Mesenchymal stem cell (in vitro differentiated cells and primary cell): ENCODE results near the gene SNED1.

Source experiments
- DNase-seq: peaks from one replicate; pipeline ENCODE4 v3.0.0-alpha.2; 2013
- H2AFZ ChIP-seq: one replicate; pipeline ENCODE4 v1.6.1; 2013; ENCODE audit warnings: low read depth, mild to moderate bottlenecking, control low read depth, inconsistent platforms, low read length, moderate library complexity
- H2AK5ac ChIP-seq: 2 replicates; pipeline ENCODE4 v1.6.1; 2013; ENCODE audit warnings: low read length, moderate library complexity, mild to moderate bottlenecking, inconsistent platforms; ENCODE audit not compliant: severe bottlenecking
- H2BK120ac ChIP-seq: one replicate; pipeline ENCODE4 v1.6.1; 2013; ENCODE audit warnings: low read depth, mild to moderate bottlenecking, inconsistent platforms, low read length, moderate library complexity
- H2BK12ac ChIP-seq, 2 experiments: one replicate each; pipeline ENCODE4 v1.6.1; 2013; ENCODE audit warnings: inconsistent platforms in 2 of 2, low read length in 2 of 2, mild to moderate bottlenecking in 2 of 2, moderate library complexity in 2 of 2, control low read depth in 1 of 2
- H2BK15ac ChIP-seq: one replicate; pipeline ENCODE4 v1.6.1; 2013; ENCODE audit warnings: mild to moderate bottlenecking, low read depth, inconsistent platforms; ENCODE audit not compliant: poor library complexity, severe bottlenecking
- H2BK5ac ChIP-seq: 2 replicates; pipeline ENCODE4 v1.6.1; 2013; ENCODE audit warnings: low read depth, mild to moderate bottlenecking, low read length, control low read depth, inconsistent platforms; ENCODE audit not compliant: poor library complexity, severe bottlenecking
- H3K14ac ChIP-seq, 2 experiments: one replicate each; pipeline ENCODE4 v1.6.1; 2013; ENCODE audit warnings: inconsistent platforms in 2 of 2, low read length in 2 of 2, control low read depth in 1 of 2, mild to moderate bottlenecking in 1 of 2, moderate library complexity in 1 of 2
- H3K18ac ChIP-seq, 2 experiments: one replicate each; pipeline ENCODE4 v1.6.1; 2013; ENCODE audit warnings: inconsistent platforms in 2 of 2, low read length in 2 of 2, control low read depth in 1 of 2, low read depth in 1 of 2, mild to moderate bottlenecking in 1 of 2
- H3K23ac ChIP-seq, 2 experiments: one replicate each; pipeline ENCODE4 v1.6.1; 2013; ENCODE audit warnings: inconsistent platforms in 2 of 2, low read length in 2 of 2, mild to moderate bottlenecking in 2 of 2, moderate library complexity in 2 of 2, control low read depth in 1 of 2
- H3K27ac ChIP-seq: 2 replicates; pipeline ENCODE4 v1.5.1; 2013; ENCODE audit warnings: mild to moderate bottlenecking, moderate library complexity, low read length, control low read depth, inconsistent platforms; ENCODE audit not compliant: poor library complexity, severe bottlenecking
- H3K27me3 ChIP-seq, 2 experiments: 2 replicates each; pipeline versions ENCODE4 v1.6.1 to v1.7.0; 2013; ENCODE audit warnings: low read length in 2 of 2, mild to moderate bottlenecking in 2 of 2, moderate library complexity in 2 of 2, control low read depth in 1 of 2, inconsistent platforms in 1 of 2; ENCODE audit not compliant: control insufficient read depth in 1 of 2, insufficient read depth in 1 of 2
- H3K36me3 ChIP-seq, 2 experiments: 2 replicates each; pipeline versions ENCODE4 v1.6.1 to v1.7.0; 2013; ENCODE audit warnings: low read length in 2 of 2, control low read depth in 1 of 2, inconsistent platforms in 1 of 2, low read depth in 1 of 2, mild to moderate bottlenecking in 1 of 2; ENCODE audit not compliant: insufficient read depth in 2 of 2, control insufficient read depth in 1 of 2
- H3K4ac ChIP-seq, 2 experiments: one replicate each; pipeline ENCODE4 v1.6.1; 2013; ENCODE audit warnings: inconsistent platforms in 2 of 2, low read length in 2 of 2, mild to moderate bottlenecking in 2 of 2, moderate library complexity in 2 of 2, control low read depth in 1 of 2, low read depth in 1 of 2
- H3K4me1 ChIP-seq: 2 replicates; pipeline ENCODE4 v1.6.1; 2013; ENCODE audit warnings: low read depth, low read length, control low read depth; ENCODE audit not compliant: control insufficient read depth, insufficient read depth
- H3K4me2 ChIP-seq: 2 replicates; pipeline ENCODE4 v1.6.1; 2013; ENCODE audit warnings: low read length, mild to moderate bottlenecking, inconsistent platforms; ENCODE audit not compliant: poor library complexity, severe bottlenecking
- H3K4me3 ChIP-seq, 2 experiments: 2 replicates each; pipeline versions ENCODE4 v1.5.1 to v1.7.0; 2013; ENCODE audit warnings: low read length in 2 of 2, mild to moderate bottlenecking in 2 of 2, control low read depth in 1 of 2, low read depth in 1 of 2; ENCODE audit not compliant: insufficient read depth in 1 of 2
- H3K79me1 ChIP-seq: replicated peaks from 2 replicates; pipeline ENCODE4 v1.6.1; 2013; ENCODE audit warnings: mild to moderate bottlenecking, control low read depth, low read length, inconsistent platforms; ENCODE audit not compliant: poor library complexity, severe bottlenecking
- H3K9ac ChIP-seq: 2 replicates; pipeline ENCODE4 v1.7.0; 2013; ENCODE audit warnings: mild to moderate bottlenecking, low read length, moderate library complexity
- H3K9me3 ChIP-seq: 2 replicates; pipeline ENCODE4 v1.7.0; 2013; ENCODE audit warnings: mild to moderate bottlenecking, low read length; ENCODE audit not compliant: control insufficient read depth
- H4K8ac ChIP-seq: one replicate; pipeline ENCODE4 v1.6.1; 2013; ENCODE audit warnings: inconsistent platforms, mild to moderate bottlenecking, low read length, moderate library complexity
- H4K91ac ChIP-seq: one replicate; pipeline ENCODE4 v1.6.1; 2013; ENCODE audit warnings: mild to moderate bottlenecking, low read length, inconsistent platforms
- WGBS: methylation state at CpG from one replicate; pipeline ENCODE4 v1.1.7; 2013; ENCODE audit warnings: mixed read lengths; 5-methylcytosine and 5-hydroxymethylcytosine counted together

SNED1 gene

DNA sequence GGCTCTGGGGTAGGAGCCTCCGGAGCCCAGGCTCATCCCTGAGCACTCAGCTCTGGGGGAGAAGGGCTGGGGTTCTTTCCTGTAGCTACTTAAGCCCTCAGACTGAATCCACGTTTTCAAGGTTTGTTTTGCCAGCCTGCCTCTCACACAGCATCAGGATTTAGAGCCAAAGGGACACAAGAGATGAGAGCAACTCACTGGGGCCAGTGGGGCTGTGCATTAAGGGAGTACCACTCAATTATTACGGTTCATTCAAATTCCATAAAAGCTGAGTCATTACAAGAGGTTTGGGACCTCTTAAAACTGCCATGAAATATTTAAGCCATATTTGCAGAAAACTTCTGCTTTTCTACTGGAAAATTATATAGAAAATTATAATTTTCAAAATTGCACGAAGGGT lies 17.1 kb upstream of the SNED1 start:
- H4K8ac ChIP-seq, result no peak overlapping the region
- H3K4ac ChIP-seq, result no peak overlapping the region
- H3K36me3 ChIP-seq, result no peaks in the 10 kb centered on the region
- H2AFZ ChIP-seq, result no peak overlapping the region
- no peak overlapping the region for H2AK5ac ChIP-seq
- no peak overlapping the region for H2BK120ac ChIP-seq
- H3K4me2 ChIP-seq, result no peak overlapping the region
- 58% methylated on average over 3 of the region's 4 CpGs for WGBS
- no peaks in the 10 kb centered on the region for H3K9me3 ChIP-seq
- no peak overlapping the region for H2BK12ac ChIP-seq
- no peak for DNase-seq
- peaks cover 0 to 31% of the 10 kb centered on the region in 2 experiments for H3K27me3 ChIP-seq
- H3K18ac ChIP-seq, result no peak overlapping the region
- no peak overlapping the region for H2BK5ac ChIP-seq
- no peak overlapping the region for H3K27ac ChIP-seq
- H4K91ac ChIP-seq, result no peak overlapping the region
- peaks cover 4% of the 10 kb centered on the region for H3K4me1 ChIP-seq
- no peak overlapping the region for H3K23ac ChIP-seq
- H2BK15ac ChIP-seq, result no peak overlapping the region
- peak overlapping the region; percentile 59 for H3K9ac ChIP-seq
- H3K79me1 ChIP-seq, result no peaks in the 10 kb centered on the region
- no peak overlapping the region for H3K4me3 ChIP-seq
- H3K14ac ChIP-seq, result no peak overlapping the region

DNA sequence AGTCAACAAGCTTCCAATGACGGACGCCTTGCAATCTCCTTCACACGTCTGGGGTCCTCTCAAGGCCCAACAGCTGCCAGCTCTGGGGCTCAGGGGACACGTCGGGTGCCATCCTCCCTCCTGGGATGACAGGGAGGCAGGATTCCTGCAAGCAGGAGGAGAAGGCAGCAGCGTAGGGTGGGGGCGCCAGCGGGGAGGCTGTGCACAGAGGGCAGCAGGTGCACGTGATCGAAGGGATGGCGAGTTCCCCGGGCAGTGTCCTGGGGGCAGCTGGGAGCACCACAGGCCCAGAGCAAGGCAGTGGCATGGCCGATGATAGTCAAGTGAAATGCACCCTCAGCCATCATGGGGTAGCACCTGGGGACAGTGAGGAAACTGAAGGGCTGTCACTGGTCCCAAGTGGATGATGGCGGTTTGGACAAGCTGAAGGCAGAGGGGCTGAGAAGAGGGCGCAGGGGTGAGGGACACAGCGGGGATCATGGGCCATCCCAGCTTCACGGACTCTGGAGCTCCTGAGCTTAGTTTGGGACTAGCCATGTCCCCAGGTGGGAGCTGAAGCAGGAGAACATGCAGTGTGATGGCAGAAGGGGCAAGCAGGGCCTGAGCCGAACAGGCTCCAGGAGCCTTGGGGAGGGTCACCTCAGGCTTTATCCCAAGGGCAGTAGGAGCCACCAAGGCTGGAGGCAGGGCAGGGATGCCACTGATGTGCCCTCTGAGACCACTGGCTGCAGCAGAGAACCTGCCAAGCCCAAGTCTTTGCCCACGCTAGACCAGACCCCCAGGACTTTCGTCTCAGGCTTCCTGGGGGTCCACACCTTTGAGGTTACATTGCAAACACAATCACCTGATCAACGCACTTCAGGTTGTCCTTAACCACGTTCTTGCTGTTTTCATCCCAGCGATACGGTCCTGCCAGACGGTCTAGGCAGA lies 16.3 kb upstream of the SNED1 start:
- Histone ChIP-seq H3K9ac (peak overlapping the region; percentile 18), H4K91ac (peak overlapping the region; percentile 54), H3K14ac (peak overlapping the region in 1 of 2 experiments; percentile 5), H3K36me3 (no peaks in the 10 kb centered on the region), H3K4me3 (no peak overlapping the region), H3K27me3 (peaks cover 0 to 31% of the 10 kb centered on the region in 2 experiments), H2BK5ac (no peak overlapping the region), H3K9me3 (no peaks in the 10 kb centered on the region), H2BK15ac (no peak overlapping the region), H3K27ac (no peak overlapping the region), H3K18ac (no peak overlapping the region), H4K8ac (no peak overlapping the region), H2AK5ac (no peak overlapping the region), H2AFZ (no peak overlapping the region), H3K79me1 (no peaks in the 10 kb centered on the region), H2BK12ac (no peak overlapping the region), H3K4me1 (peaks cover 10% of the 10 kb centered on the region), H3K4me2 (no peak overlapping the region), H3K4ac (no peak overlapping the region), H2BK120ac (no peak overlapping the region), H3K23ac (peak overlapping the region in 1 of 2 experiments; percentile 74)
- DNase-seq, result no peak
- 80% methylated on average over 25 of the region's 25 CpGs for WGBS

GRCh38 chr2:240982821-240983281 lies 15.6 kb upstream of the SNED1 start:
- Histone ChIP-seq H2AFZ (no peak overlapping the region), H3K9me3 (peaks cover 4% of the 10 kb centered on the region), H3K27ac (no peak overlapping the region), H3K23ac (no peak overlapping the region), H3K14ac (no peak overlapping the region), H2BK120ac (no peak overlapping the region), H4K8ac (no peak overlapping the region), H3K36me3 (no peaks in the 10 kb centered on the region), H2BK15ac (no peak overlapping the region), H3K4me3 (no peak overlapping the region), H3K18ac (no peak overlapping the region), H2BK5ac (no peak overlapping the region), H2AK5ac (no peak overlapping the region), H3K27me3 (peaks cover 0 to 31% of the 10 kb centered on the region in 2 experiments), H3K4ac (no peak overlapping the region), H2BK12ac (no peak overlapping the region), H4K91ac (no peak overlapping the region), H3K9ac (no peak overlapping the region), H3K79me1 (no peaks in the 10 kb centered on the region), H3K4me1 (peaks cover 10% of the 10 kb centered on the region), H3K4me2 (no peak overlapping the region)
- WGBS, result 82% methylated on average over 8 of the region's 8 CpGs
- no peak for DNase-seq

GRCh38 chr2:240983361-240983995 lies 14.9 kb upstream of the SNED1 start:
- Histone ChIP-seq H4K91ac (peak overlapping the region; percentile 15), H2AK5ac (no peak overlapping the region), H3K4me2 (no peak overlapping the region), H3K27ac (no peak overlapping the region), H3K79me1 (no peaks in the 10 kb centered on the region), H2BK15ac (no peak overlapping the region), H3K4me3 (no peak overlapping the region), H2BK12ac (no peak overlapping the region), H3K18ac (no peak overlapping the region), H3K4ac (no peak overlapping the region), H2BK5ac (no peak overlapping the region), H2AFZ (no peak overlapping the region), H3K27me3 (peaks cover 0 to 31% of the 10 kb centered on the region in 2 experiments), H3K9ac (no peak overlapping the region), H3K23ac (no peak overlapping the region), H4K8ac (no peak overlapping the region), H3K14ac (no peak overlapping the region), H2BK120ac (no peak overlapping the region), H3K36me3 (no peaks in the 10 kb centered on the region), H3K9me3 (peaks cover 10% of the 10 kb centered on the region), H3K4me1 (peaks cover 10% of the 10 kb centered on the region)
- DNase-seq, result no peak
- WGBS, result 13% methylated on average over 45 of the region's 45 CpGs
